K562 (cell line): ENCODE measurements around the gene PMFBP1. TPM values are rescaled to one million over a fixed set of nuclear protein-coding genes. Genes with fewer than 3 reads are reported as not detected.

Source experiments
- ATAC-seq: fragments of 200-7000 bp; cut with Tn5 transposase; 3 replicates; pipeline ENCODE4 v1.9.1; 2020; ENCODE audit warnings: moderate library complexity
- BruUV-seq: library from RNA; stranded (reverse); fragments of 400-500 nt; replicated peaks from 2 replicates; lab custom pipeline; 2021; lab: Mats Ljungman, UMichigan
- CTCF ChIA-PET: fragments of 300-600 bp; formaldehyde crosslinking; extraction: SDS; loops from one replicate; lab custom pipeline; 2021; ENCODE audit warnings: low intra/inter-chr PET ratio; lab: Yijun Ruan, JAX
- POLR2A ChIA-PET: fragments of 300-600, 350-650 bp; sonication (Branson Sonifier 250); formaldehyde crosslinking; extraction: SDS; loops from one replicate; lab custom pipeline; 2021; ENCODE audit warnings: antibody characterized with exemption, inconsistent platforms; lab: Yijun Ruan, JAX
- DNase-seq, 4 experiments: peaks; one replicate each; pipeline versions ENCODE4 v3.0.0 to v3.0.0-alpha.2; 2011 to 2018; ENCODE audit warnings: low spot score in 3 of 4, mixed read lengths in 3 of 4; ENCODE audit errors: extremely low read depth in 1 of 4
- FAIRE-seq: peaks from 2 replicates; lab custom pipeline; 2011; peaks lifted over from hg19 to GRCh38; lab: Jason Lieb, UNC
- H2AFZ ChIP-seq: 2 replicates; pipeline ENCODE4 v1.6.0; 2011; ENCODE audit warnings: low read depth, low read length, control low read depth, inconsistent platforms
- H3K27ac ChIP-seq: fragments of 200-600 bp; 3 replicates; pipeline ENCODE4 v1.8.0; 2011; ENCODE audit warnings: low read depth, mild to moderate bottlenecking, control low read depth, inconsistent platforms, low read length, moderate library complexity, mixed read lengths; ENCODE audit errors: extremely low read depth
- H3K27me3 ChIP-seq, 2 experiments: fragments of 300-600 bp in 1 of 2; 2 replicates in 1 of 2; 3 replicates in 1 of 2; pipeline versions ENCODE4 v1.6.0 to v1.8.0; 2011; ENCODE audit warnings: inconsistent platforms in 2 of 2, low read length in 2 of 2, mild to moderate bottlenecking in 1 of 2, mixed read lengths in 1 of 2, moderate library complexity in 1 of 2; ENCODE audit not compliant: control insufficient read depth in 2 of 2, insufficient read depth in 2 of 2
- H3K36me3 ChIP-seq: fragments of 300-600 bp; 3 replicates; pipeline ENCODE4 v1.8.0; 2011; ENCODE audit warnings: mild to moderate bottlenecking, low read length, inconsistent platforms; ENCODE audit not compliant: control insufficient read depth, insufficient read depth
- H3K4me1 ChIP-seq, 2 experiments: fragments of 200-600 bp in 1 of 2; replicated peaks in 1 of 2; 2 replicates in 1 of 2; 3 replicates in 1 of 2; pipeline versions ENCODE4 v1.5.1 to v1.8.0; 2011; ENCODE audit warnings: inconsistent platforms in 2 of 2, low read length in 2 of 2, mild to moderate bottlenecking in 1 of 2, mixed read lengths in 1 of 2, moderate library complexity in 1 of 2; ENCODE audit not compliant: control insufficient read depth in 2 of 2, insufficient read depth in 2 of 2
- H3K4me2 ChIP-seq: 2 replicates; pipeline ENCODE4 v1.6.1; 2011; ENCODE audit warnings: low read length, control low read depth, inconsistent platforms, mixed read lengths; ENCODE audit not compliant: insufficient read depth
- H3K4me3 ChIP-seq: fragments of 200-600 bp; sonication (generic), shearing (Covaris generic); 2 replicates; pipeline ENCODE4 v1.5.1; 2016; ENCODE audit warnings: control low read depth, inconsistent platforms
- H3K79me2 ChIP-seq: fragments of 200-600 bp; 3 replicates; pipeline ENCODE4 v1.8.0; 2011; ENCODE audit warnings: low read length, inconsistent platforms; ENCODE audit not compliant: control insufficient read depth, insufficient read depth
- H3K9ac ChIP-seq, 2 experiments: 2 replicates each; pipeline versions ENCODE4 v1.6.0 to v1.6.1; 2011; ENCODE audit warnings: low read depth in 2 of 2, low read length in 2 of 2, control low read depth in 1 of 2, inconsistent platforms in 1 of 2, mild to moderate bottlenecking in 1 of 2, mixed read lengths in 1 of 2; ENCODE audit not compliant: insufficient read depth in 1 of 2
- H3K9me1 ChIP-seq: one replicate; pipeline ENCODE4 v1.6.0; 2011; ENCODE audit warnings: inconsistent platforms, mild to moderate bottlenecking, low read length, moderate library complexity; ENCODE audit not compliant: control insufficient read depth, insufficient read depth
- H3K9me3 ChIP-seq: replicated peaks from 2 replicates; pipeline ENCODE4 v1.5.1; 2011; ENCODE audit warnings: low read depth, low read length, inconsistent platforms; ENCODE audit not compliant: control insufficient read depth, insufficient read depth
- H4K20me1 ChIP-seq: replicated peaks from 2 replicates; pipeline ENCODE4 v1.6.1; 2011; ENCODE audit warnings: low read length, inconsistent platforms, mixed read lengths; ENCODE audit not compliant: control insufficient read depth, insufficient read depth
- C11orf30 ChIP-seq: fragments of 450-650 bp; IDR thresholded peaks from 2 replicates; pipeline ENCODE4 v1.6.1; 2016; ENCODE audit warnings: low read depth, mild to moderate bottlenecking
- EGR1 ChIP-seq: fragments of 450-650 bp; conservative IDR thresholded peaks from 2 replicates; pipeline ENCODE4 v1.6.1; 2017; ENCODE audit warnings: mild to moderate bottlenecking
- KLF13 ChIP-seq: fragments of 450-650 bp; IDR thresholded peaks from 2 replicates; pipeline ENCODE4 v1.6.1; 2016; ENCODE audit warnings: missing genetic modification characterization, low read depth, mild to moderate bottlenecking, missing compliant biosample characterization, moderate library complexity, borderline replicate concordance
- SPI1 ChIP-seq: IDR thresholded peaks from 2 replicates; pipeline ENCODE4 v1.6.1; 2011; ENCODE audit warnings: low read depth, low read length, control low read depth, borderline replicate concordance
- ZNF589 ChIP-seq: fragments of 200-800 bp; sonication (Bioruptor generic); IDR thresholded peaks from 2 replicates; pipeline ENCODE4 v1.6.1; 2016; ENCODE audit warnings: low read depth, missing genetic modification characterization, missing compliant biosample characterization
- WGBS: fragments of 100-300 bp; shearing (Covaris generic); methylation state at CpG from one replicate; pipeline ENCODE4 v1.1.6; 2016; ENCODE audit warnings: low coverage, mixed read lengths; ENCODE audit not compliant: insufficient coverage; ENCODE audit errors: missing lambda C conversion rate; 5-methylcytosine and 5-hydroxymethylcytosine counted together
- in situ Hi-C: fragments of 300-500 bp; cut with MboI; formaldehyde crosslinking; loops from 4 replicates; pipeline ENCODE4 v1.15.0; 2018; ENCODE audit warnings: inconsistent platforms, mixed read lengths
- intact Hi-C: fragments of 100-400 bp; cut with micrococcal nuclease; formaldehyde crosslinking; loops from 2 replicates; pipeline ENCODE4 v1.14.2; 2022
- polyA plus RNA-seq, 8 experiments: library from polyadenylated mRNA; depleted of rRNA in 4 of 8; stranded (reverse) in 5 of 8; unstranded in 3 of 8; fragments of >200 nt; fragmentation: Nextera tagmentation in 2 of 8; fragmentation: Illumina TruSeq in 1 of 8; extraction: Ambion mirVana in 2 of 8; extraction: Trizol in 1 of 8; gene quantifications; 2 replicates each; pipeline versions ENCODE4 v1.2.1 to v1.2.3, GENCODE V29; 2011 to 2014; ENCODE audit warnings: inconsistent platforms in 1 of 8, missing spikeins in 1 of 8
- total RNA-seq, 7 experiments: library from RNA; depleted of rRNA in 6 of 7; stranded (reverse); fragments of >200 nt in 6 of 7; fragmentation: Illumina TruSeq in 2 of 7; extraction: Trizol in 2 of 7; gene quantifications; 2 replicates each; pipeline versions ENCODE4 v1.2.1 to v1.2.3, GENCODE V29; 2011 to 2021; ENCODE audit warnings: low replicate concordance in 1 of 7
- TF ChIP-seq, protein P1 (sequence below): IDR thresholded peaks from 3 replicates; pipeline ENCODE4 v1.6.1; 2011; ENCODE audit warnings: borderline replicate concordance, mild to moderate bottlenecking, moderate library complexity; ENCODE audit not compliant: insufficient read length; ENCODE audit errors: extremely low read depth

The PMFBP1 gene
- total and polyA plus RNA-seq, 9 of the 15 experiments (the other 6 are each of a cell fraction or from before 2014, with no cell fraction given): 0.13 to 0.91 (median 0.47) TPM

- intact Hi-C loops (loop anchor here (10.0 kb wide), 1 partner anchor 94 kb away; no protein-coding TSS in a partner anchor), in situ Hi-C loops (no loop called here)
- Histone ChIP-seq H3K4me3 (no peak overlapping the region), H3K36me3 (no peaks in the 10 kb centered on the region), H3K4me1 (peaks cover 0 to 6% of the 10 kb centered on the region in 2 experiments; a peak in 1 of 5 replicates), H3K9me1 (no peaks in the 10 kb centered on the region), H2AFZ (no peak overlapping the region), H3K9me3 (no peaks in the 10 kb centered on the region), H3K79me2 (no peaks in the 10 kb centered on the region), H3K4me2 (no peak overlapping the region), H3K27ac (no peak overlapping the region), H3K27me3 (peaks cover 5 to 39% of the 10 kb centered on the region in 2 experiments; a peak in 3 of 5 replicates), H4K20me1 (no peaks in the 10 kb centered on the region), H3K9ac (no peak overlapping the region)
- ATAC-seq: no peak
- 0% methylated on average over 6 of the region's 6 CpGs for WGBS
- TF ChIP-seq, protein P1, sequence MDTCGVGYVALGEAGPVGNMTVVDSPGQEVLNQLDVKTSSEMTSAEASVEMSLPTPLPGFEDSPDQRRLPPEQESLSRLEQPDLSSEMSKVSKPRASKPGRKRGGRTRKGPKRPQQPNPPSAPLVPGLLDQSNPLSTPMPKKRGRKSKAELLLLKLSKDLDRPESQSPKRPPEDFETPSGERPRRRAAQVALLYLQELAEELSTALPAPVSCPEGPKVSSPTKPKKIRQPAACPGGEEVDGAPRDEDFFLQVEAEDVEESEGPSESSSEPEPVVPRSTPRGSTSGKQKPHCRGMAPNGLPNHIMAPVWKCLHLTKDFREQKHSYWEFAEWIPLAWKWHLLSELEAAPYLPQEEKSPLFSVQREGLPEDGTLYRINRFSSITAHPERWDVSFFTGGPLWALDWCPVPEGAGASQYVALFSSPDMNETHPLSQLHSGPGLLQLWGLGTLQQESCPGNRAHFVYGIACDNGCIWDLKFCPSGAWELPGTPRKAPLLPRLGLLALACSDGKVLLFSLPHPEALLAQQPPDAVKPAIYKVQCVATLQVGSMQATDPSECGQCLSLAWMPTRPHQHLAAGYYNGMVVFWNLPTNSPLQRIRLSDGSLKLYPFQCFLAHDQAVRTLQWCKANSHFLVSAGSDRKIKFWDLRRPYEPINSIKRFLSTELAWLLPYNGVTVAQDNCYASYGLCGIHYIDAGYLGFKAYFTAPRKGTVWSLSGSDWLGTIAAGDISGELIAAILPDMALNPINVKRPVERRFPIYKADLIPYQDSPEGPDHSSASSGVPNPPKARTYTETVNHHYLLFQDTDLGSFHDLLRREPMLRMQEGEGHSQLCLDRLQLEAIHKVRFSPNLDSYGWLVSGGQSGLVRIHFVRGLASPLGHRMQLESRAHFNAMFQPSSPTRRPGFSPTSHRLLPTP: no peak
- TF ChIP-seq ZNF589 (CRISPR knock-in tag) (no peak), EGR1 (0 out of 2 replicates have a peak, but pooled peaks have one; percentile 6), KLF13 (tag) (no peak), SPI1 (0 out of 2 replicates have a peak, but pooled peaks have one; percentile 15), C11orf30 (no peak)
- POLR2A ChIA-PET: interaction anchor here (0.6 to 0.7 kb wide), 2 partner anchors 15 to 36 kb away, joined by 3 read pairs; no protein-coding TSS in a partner anchor
- no peak for FAIRE-seq
- CTCF ChIA-PET: no interaction called here
- BruUV-seq: no TSS peak
- DNase-seq: no peak
These were observed 40.9 kb downstream of the PMFBP1 start for GRCh38 chr16:72131036-72131435.
